Vagina (tissue), 2 donors: ENCODE data around the gene TGFBR3. TPM values are rescaled to one million over a fixed set of nuclear protein-coding genes. Genes with fewer than 3 reads are reported as not detected.

Experiments used
- DNase-seq, 2 donors: peaks; one replicate each; pipeline ENCODE4 v3.0.0-alpha.2; 2017; ENCODE audit errors: extremely low spot score in 2 of 2
- H3K27ac ChIP-seq: fragments of 200-600 bp; sonication (generic); one replicate; pipeline ENCODE4 v1.5.1; 2019
- H3K27me3 ChIP-seq: fragments of 200-600 bp; sonication (generic); one replicate; pipeline ENCODE4 v1.5.1; 2019
- H3K36me3 ChIP-seq, 2 donors: fragments of 200-600 bp; sonication (generic); one replicate each; pipeline ENCODE4 v1.5.1; 2017 to 2019
- H3K4me1 ChIP-seq: fragments of 200-600 bp; sonication (generic); one replicate; pipeline ENCODE4 v1.5.1; 2019
- H3K4me3 ChIP-seq, 2 donors: fragments of 200-600 bp; sonication (generic); 1 replicate in 1 of 2; 2 replicates in 1 of 2; pipeline ENCODE4 v1.5.1; 2016 to 2019
- H3K9me3 ChIP-seq: fragments of 200-600 bp; sonication (generic); one replicate; pipeline ENCODE4 v1.5.1; 2019
- CTCF ChIP-seq, 3 experiments: fragments of 450-650 bp in 2 of 3; fragments of 200-600 bp in 1 of 3; sonication (generic) in 1 of 3; IDR thresholded peaks; one replicate each; pipeline ENCODE4 v1.5.1; 2017 to 2019; ENCODE audit warnings: antibody characterized with exemption in 3 of 3, mild to moderate bottlenecking in 2 of 3, moderate library complexity in 2 of 3
- POLR2A ChIP-seq, 2 donors: fragments of 450-650 bp; IDR thresholded peaks; one replicate each; pipeline ENCODE4 v1.6.1; 2017; ENCODE audit warnings: antibody characterized with exemption in 2 of 2, mild to moderate bottlenecking in 2 of 2, moderate library complexity in 2 of 2
- POLR2AphosphoS5 ChIP-seq, 2 donors: sonication (generic); formaldehyde crosslinking; IDR thresholded peaks; one replicate each; pipeline ENCODE4 v1.9.0; 2017; ENCODE audit warnings: antibody characterized with exemption in 2 of 2, mild to moderate bottlenecking in 2 of 2, low read depth in 1 of 2; ENCODE audit not compliant: insufficient read depth in 1 of 2
- intact Hi-C: fragments of 100-400 bp; cut with DNase I; formaldehyde crosslinking; loops from one replicate; pipeline ENCODE4 v1.15.1; 2023
- total RNA-seq: library from RNA; depleted of rRNA; stranded (reverse); fragments of >200 nt; gene quantifications from one replicate; pipeline ENCODE4 v1.2.3, GENCODE V29; 2016

Gene TGFBR3
- total RNA-seq, 1 donor from 2014 or later: 221 TPM

- intact Hi-C loops: no loop called here
- Histone ChIP-seq H3K9me3 (no peaks in the 10 kb centered on the region), H3K4me1 (peaks cover 91% of the 10 kb centered on the region), H3K27ac (no peak overlapping the region), H3K27me3 (no peaks in the 10 kb centered on the region), H3K36me3 (no peaks in the 10 kb centered on the region), H3K4me3 (no peak overlapping the region)
- DNase-seq: no peak
- TF ChIP-seq POLR2AphosphoS5 (IDR thresholded peaks at IDR 0.05; ENCODE audit: insufficient read depth in 1 of 2, low read depth in 1 of 2): no peak
- TF ChIP-seq POLR2A (IDR thresholded peaks at IDR 0.05): no peak
- TF ChIP-seq CTCF (IDR thresholded peaks at IDR 0.05): no peak
Observed at GRCh38 chr1:91809317-91809716, 76.6 kb downstream of the TGFBR3 start.

GRCh38 chr1:91807921-91808620, 77.9 kb downstream of the TGFBR3 start:
- Histone ChIP-seq H3K27me3 (no peaks in the 10 kb centered on the region), H3K9me3 (no peaks in the 10 kb centered on the region), H3K4me1 (peaks cover 94% of the 10 kb centered on the region), H3K36me3 (no peaks in the 10 kb centered on the region), H3K4me3 (no peak overlapping the region), H3K27ac (no peak overlapping the region)
- intact Hi-C loops: no loop called here
- TF ChIP-seq CTCF (IDR thresholded peaks at IDR 0.05) (no peak), POLR2A (IDR thresholded peaks at IDR 0.05) (no peak), POLR2AphosphoS5 (IDR thresholded peaks at IDR 0.05; ENCODE audit: insufficient read depth in 1 of 2, low read depth in 1 of 2) (no peak)
- DNase-seq: no peak

GRCh38 chr1:91806769-91807700, 78.9 kb downstream of the TGFBR3 start:
- TF ChIP-seq CTCF (IDR thresholded peaks at IDR 0.05) (no peak), POLR2AphosphoS5 (IDR thresholded peaks at IDR 0.05; ENCODE audit: insufficient read depth in 1 of 2, low read depth in 1 of 2) (no peak), POLR2A (IDR thresholded peaks at IDR 0.05) (no peak)
- Histone ChIP-seq H3K4me1 (peaks cover 95% of the 10 kb centered on the region), H3K27ac (peak overlapping the region; percentile 22), H3K9me3 (no peaks in the 10 kb centered on the region), H3K27me3 (no peaks in the 10 kb centered on the region), H3K36me3 (no peaks in the 10 kb centered on the region), H3K4me3 (no peak overlapping the region)
- intact Hi-C loops: no loop called here
- no peak for DNase-seq

- DNase-seq: no peak
- no peak overlapping the region for H3K4me3 ChIP-seq
- H3K27me3 ChIP-seq: no peaks in the 10 kb centered on the region
- peaks cover 96% of the 10 kb centered on the region for H3K4me1 ChIP-seq
- intact Hi-C loops: no loop called here
- peak overlapping the region; percentile 22 for H3K27ac ChIP-seq
- H3K36me3 ChIP-seq: no peaks in the 10 kb centered on the region
- TF ChIP-seq POLR2A (IDR thresholded peaks at IDR 0.05) (no peak), CTCF (IDR thresholded peaks at IDR 0.05) (no peak), POLR2AphosphoS5 (IDR thresholded peaks at IDR 0.05; ENCODE audit: insufficient read depth in 1 of 2, low read depth in 1 of 2) (no peak)
- no peaks in the 10 kb centered on the region for H3K9me3 ChIP-seq
Observed at GRCh38 chr1:91806181-91806768, 79.7 kb downstream of the TGFBR3 start.
